NOMO-1 treated with dmso at 0.1 percent for 144 hours (cell line): Measurements from ENCODE around the gene TTLL9.

Experiments
- DNase-seq: peaks from one replicate; lab custom pipeline; 2025; ENCODE audit not compliant: unreplicated experiment; lab: John Stamatoyannopoulos, UW

Gene TTLL9

GRCh38 chr20:31857861-31858759, 12.3 kb upstream of the TTLL9 start:
- no peak for DNase-seq

GRCh38 chr20:31858760-31859083, 11.7 kb upstream of the TTLL9 start:
- no peak for DNase-seq

- no peak for DNase-seq
Measured at GRCh38 chr20:31859266-31859997, 11.0 kb upstream of the TTLL9 start.

- DNase-seq = no peak
Measured at GRCh38 chr20:31859998-31860380, 10.4 kb upstream of the TTLL9 start.

GRCh38 chr20:31860390-31861134, 9.9 kb upstream of the TTLL9 start:
- no peak for DNase-seq

- DNase-seq = no peak
Measured at GRCh38 chr20:31861135-31861384, 9.4 kb upstream of the TTLL9 start.

- DNase-seq = peak; percentile 75
Measured at GRCh38 chr20:31861385-31862156, 8.9 kb upstream of the TTLL9 start.

GRCh38 chr20:31862157-31862470, 8.3 kb upstream of the TTLL9 start:
- DNase-seq = no peak

- no peak for DNase-seq
Measured at GRCh38 chr20:31862506-31862905, 7.9 kb upstream of the TTLL9 start.

- no peak for DNase-seq
Measured at GRCh38 chr20:31863296-31864085, 6.9 kb upstream of the TTLL9 start.

- DNase-seq = no peak
Measured at GRCh38 chr20:31864521-31865400, 5.7 kb upstream of the TTLL9 start.

- no peak for DNase-seq
Measured at GRCh38 chr20:31866221-31866620, 4.2 kb upstream of the TTLL9 start.

- DNase-seq = no peak
Measured at GRCh38 chr20:31868853-31869672, 1.4 kb upstream of the TTLL9 start.

GRCh38 chr20:31869673-31869941, 827 bp upstream of the TTLL9 start:
- DNase-seq = no peak

- no peak for DNase-seq
Measured at GRCh38 chr20:31870726-31871617, 538 bp downstream of the TTLL9 start.

GRCh38 chr20:31871618-31871954, 1.2 kb downstream of the TTLL9 start:
- DNase-seq = no peak

- DNase-seq = no peak
Measured at GRCh38 chr20:31872406-31872805, 2.0 kb downstream of the TTLL9 start.

GRCh38 chr20:31875671-31876070, 5.2 kb downstream of the TTLL9 start:
- DNase-seq = no peak
